ENCODE data around the gene A4GNT.
"Not testable (repeated sequence)": the region's sequence is repeated elsewhere in the genome, so short reads cannot be mapped to it uniquely, and the experiment has no call there.

The A4GNT gene

DNA sequence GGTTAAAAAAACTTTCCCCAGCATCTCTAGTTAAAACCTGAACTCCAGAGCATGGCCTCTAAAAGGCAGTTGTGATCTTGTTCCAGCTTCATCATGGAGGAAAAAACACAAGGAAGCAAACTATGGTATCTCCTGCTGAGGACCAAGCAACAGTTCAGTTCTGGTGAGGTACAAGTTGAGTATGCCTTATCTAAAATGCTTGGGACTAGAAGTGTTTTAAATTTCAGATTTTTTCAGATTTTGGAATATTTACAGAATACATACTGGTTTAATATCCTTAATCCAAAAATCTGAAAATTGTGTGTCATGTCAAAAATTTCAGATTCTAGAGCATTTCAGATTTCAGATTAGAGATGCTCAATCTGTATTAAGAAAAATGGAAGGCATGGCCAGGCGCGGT lies 32.9 kb upstream of the A4GNT start:
- no peak overlapping the region for H3K27ac ChIP-seq
- ChIA-PET CTCF (no interaction called here), POLR2A (ENCODE audit: low non-redundant PET) (no interaction called here)
- TF ChIP-seq, protein P1, sequence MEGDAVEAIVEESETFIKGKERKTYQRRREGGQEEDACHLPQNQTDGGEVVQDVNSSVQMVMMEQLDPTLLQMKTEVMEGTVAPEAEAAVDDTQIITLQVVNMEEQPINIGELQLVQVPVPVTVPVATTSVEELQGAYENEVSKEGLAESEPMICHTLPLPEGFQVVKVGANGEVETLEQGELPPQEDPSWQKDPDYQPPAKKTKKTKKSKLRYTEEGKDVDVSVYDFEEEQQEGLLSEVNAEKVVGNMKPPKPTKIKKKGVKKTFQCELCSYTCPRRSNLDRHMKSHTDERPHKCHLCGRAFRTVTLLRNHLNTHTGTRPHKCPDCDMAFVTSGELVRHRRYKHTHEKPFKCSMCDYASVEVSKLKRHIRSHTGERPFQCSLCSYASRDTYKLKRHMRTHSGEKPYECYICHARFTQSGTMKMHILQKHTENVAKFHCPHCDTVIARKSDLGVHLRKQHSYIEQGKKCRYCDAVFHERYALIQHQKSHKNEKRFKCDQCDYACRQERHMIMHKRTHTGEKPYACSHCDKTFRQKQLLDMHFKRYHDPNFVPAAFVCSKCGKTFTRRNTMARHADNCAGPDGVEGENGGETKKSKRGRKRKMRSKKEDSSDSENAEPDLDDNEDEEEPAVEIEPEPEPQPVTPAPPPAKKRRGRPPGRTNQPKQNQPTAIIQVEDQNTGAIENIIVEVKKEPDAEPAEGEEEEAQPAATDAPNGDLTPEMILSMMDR (conservative IDR thresholded peaks at IDR 0.05; ENCODE audit: low read depth): no peak
- no peak for DNase-seq (ENCODE audit: low spot score)

DNA sequence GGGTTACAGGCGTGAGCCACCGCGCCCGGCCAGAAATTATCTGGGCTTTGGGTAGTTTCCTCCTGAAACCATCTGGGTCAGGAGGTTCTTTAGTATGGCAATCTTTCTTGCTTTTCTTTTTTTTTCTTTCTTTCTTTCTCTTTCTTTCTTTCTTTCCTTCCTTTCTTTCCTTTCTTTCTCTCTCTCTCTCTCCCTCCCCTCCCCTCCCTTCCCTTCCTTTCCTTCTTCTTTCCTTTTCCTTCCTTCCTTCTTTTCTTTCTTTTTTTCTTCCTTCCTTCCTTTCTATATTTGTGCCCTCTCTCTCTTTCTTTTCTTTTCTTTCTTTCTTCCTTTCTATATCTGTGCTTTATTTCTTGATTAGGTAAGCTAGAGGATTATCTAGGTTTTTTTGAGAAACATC lies 25.6 kb upstream of the A4GNT start:
- DNase-seq (ENCODE audit: low spot score): no peak
- ChIA-PET CTCF (no interaction called here), POLR2A (ENCODE audit: low non-redundant PET) (no interaction called here)
- H3K27ac ChIP-seq: no peak overlapping the region
- TF ChIP-seq, protein P1 (conservative IDR thresholded peaks at IDR 0.05; ENCODE audit: low read depth): no peak

GRCh38 chr3:138154534-138154933 lies 22.3 kb upstream of the A4GNT start:
- ChIA-PET POLR2A (ENCODE audit: low non-redundant PET) (no interaction called here), CTCF (no interaction called here)
- no peak for DNase-seq (ENCODE audit: low spot score)
- TF ChIP-seq, protein P1 (conservative IDR thresholded peaks at IDR 0.05; ENCODE audit: low read depth): no peak
- H3K27ac ChIP-seq: no peak overlapping the region

- CTCF ChIA-PET: interaction anchor here (0.6 kb wide), 1 partner anchor 24 kb away, joined by 3 read pairs; no protein-coding TSS in a partner anchor
- H3K27ac ChIP-seq: no peak overlapping the region
- POLR2A ChIA-PET (ENCODE audit: low non-redundant PET): no interaction called here
- no peak for DNase-seq (ENCODE audit: low spot score)
- TF ChIP-seq, protein P1 (conservative IDR thresholded peaks at IDR 0.05; ENCODE audit: low read depth): no peak
Observed at GRCh38 chr3:138148503-138148902, 16.3 kb upstream of the A4GNT start.

- DNase-seq (ENCODE audit: low spot score); POLR2A ChIA-PET (ENCODE audit: low non-redundant PET); H3K27ac ChIP-seq: not testable (repeated sequence)
- CTCF ChIA-PET: interaction anchor here (0.5 to 0.7 kb wide), 2 partner anchors 22 to 82 kb away, joined by 3 read pairs; no protein-coding TSS in a partner anchor
Observed at GRCh38 chr3:138142181-138142580, 10.0 kb upstream of the A4GNT start.

DNA sequence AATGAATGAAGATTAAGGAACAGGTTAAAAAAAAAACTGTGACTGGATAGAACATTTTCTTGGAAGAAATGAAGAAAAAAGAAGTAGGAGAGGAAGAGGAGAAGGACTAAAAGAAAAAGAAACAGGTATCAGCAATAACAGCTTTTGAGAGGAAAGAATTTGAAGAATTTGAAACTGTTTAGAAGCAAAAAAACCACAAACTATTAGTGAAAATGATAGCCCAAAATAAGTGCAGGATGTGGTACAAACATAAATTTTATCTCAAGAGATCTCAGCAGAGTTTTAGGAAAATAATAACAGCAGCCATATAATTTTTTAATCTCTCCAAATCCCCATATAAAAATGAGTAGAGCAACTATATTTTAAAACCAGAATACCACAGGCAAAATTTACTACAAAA lies 8.8 kb upstream of the A4GNT start:
- ChIA-PET POLR2A (ENCODE audit: low non-redundant PET) (no interaction called here), CTCF (interaction anchor here (1.0 kb wide), 1 partner anchor 27 kb away, joined by 4 read pairs; no protein-coding TSS in a partner anchor)
- TF ChIP-seq, protein P1 (conservative IDR thresholded peaks at IDR 0.05; ENCODE audit: low read depth): no peak
- H3K27ac ChIP-seq: no peak overlapping the region
- DNase-seq (ENCODE audit: low spot score): no peak

DNA sequence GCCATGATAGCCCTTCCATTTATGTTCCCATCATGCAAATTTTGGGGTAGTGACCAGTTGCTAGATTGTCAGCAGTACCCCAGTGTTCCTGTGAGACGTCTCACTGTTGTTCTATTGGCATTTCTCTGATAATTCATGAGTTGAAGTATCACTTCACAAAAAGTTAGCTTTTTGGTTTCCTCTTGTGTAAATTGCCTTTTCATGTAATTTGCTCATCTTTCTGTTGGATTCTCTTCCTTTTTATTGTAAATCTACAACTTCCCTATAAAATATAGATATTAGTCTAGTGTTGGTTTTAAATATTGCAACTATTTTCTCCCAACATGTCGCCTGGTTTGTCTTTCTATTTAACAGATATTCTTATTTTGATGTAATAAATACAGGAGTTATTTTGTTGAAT lies 7.5 kb upstream of the A4GNT start:
- TF ChIP-seq, protein P1 (conservative IDR thresholded peaks at IDR 0.05; ENCODE audit: low read depth): no peak
- ChIA-PET CTCF (no interaction called here), POLR2A (ENCODE audit: low non-redundant PET) (no interaction called here)
- DNase-seq (ENCODE audit: low spot score): no peak
- H3K27ac ChIP-seq: no peak overlapping the region

Data from RWPE1 (cell line).